ENCODE measurements around the gene ECPAS. TPM values are rescaled to one million over a fixed set of nuclear protein-coding genes. Genes with fewer than 3 reads are reported as not detected.
A peak's percentile ranks its signal among the peaks of the same experiment; 100 is the strongest.

The ECPAS gene, protein sequence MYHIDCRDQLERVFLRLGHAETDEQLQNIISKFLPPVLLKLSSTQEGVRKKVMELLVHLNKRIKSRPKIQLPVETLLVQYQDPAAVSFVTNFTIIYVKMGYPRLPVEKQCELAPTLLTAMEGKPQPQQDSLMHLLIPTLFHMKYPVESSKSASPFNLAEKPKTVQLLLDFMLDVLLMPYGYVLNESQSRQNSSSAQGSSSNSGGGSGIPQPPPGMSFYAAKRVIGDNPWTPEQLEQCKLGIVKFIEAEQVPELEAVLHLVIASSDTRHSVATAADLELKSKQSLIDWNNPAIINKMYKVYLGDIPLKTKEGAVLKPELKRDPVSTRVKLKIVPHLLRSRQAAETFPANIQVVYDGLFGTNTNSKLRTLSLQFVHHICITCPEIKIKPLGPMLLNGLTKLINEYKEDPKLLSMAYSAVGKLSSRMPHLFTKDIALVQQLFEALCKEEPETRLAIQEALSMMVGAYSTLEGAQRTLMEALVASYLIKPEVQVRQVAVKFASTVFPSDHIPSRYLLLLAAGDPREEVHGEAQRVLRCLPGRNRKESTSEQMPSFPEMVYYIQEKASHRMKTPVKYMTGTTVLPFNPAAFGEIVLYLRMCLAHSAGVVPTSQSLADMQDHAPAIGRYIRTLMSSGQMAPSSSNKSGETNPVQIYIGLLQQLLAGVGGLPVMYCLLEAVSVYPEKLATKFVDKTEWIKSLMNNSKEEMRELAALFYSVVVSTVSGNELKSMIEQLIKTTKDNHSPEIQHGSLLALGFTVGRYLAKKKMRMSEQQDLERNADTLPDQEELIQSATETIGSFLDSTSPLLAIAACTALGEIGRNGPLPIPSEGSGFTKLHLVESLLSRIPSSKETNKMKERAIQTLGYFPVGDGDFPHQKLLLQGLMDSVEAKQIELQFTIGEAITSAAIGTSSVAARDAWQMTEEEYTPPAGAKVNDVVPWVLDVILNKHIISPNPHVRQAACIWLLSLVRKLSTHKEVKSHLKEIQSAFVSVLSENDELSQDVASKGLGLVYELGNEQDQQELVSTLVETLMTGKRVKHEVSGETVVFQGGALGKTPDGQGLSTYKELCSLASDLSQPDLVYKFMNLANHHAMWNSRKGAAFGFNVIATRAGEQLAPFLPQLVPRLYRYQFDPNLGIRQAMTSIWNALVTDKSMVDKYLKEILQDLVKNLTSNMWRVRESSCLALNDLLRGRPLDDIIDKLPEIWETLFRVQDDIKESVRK (N-terminal part only)
- 24.2 TPM for total RNA-seq
- polyA plus RNA-seq = 21.3 TPM
- long read RNA-seq, donor 1 = 0 reads
- long read RNA-seq, donor 2 = 0 reads
- long read RNA-seq, donor 3, partial matches to known transcripts = 12 of 12 reads
- long read RNA-seq, donor 3, other reads (novel, unspliced or antisense) = 0 of 12 reads
- long read RNA-seq, donor 4 = 0 reads
- long read RNA-seq, donor 5, partial matches to known transcripts = 8 of 8 reads
- long read RNA-seq, donor 5, other reads (novel, unspliced or antisense) = 0 of 8 reads
- long read RNA-seq, donor 6 = 0 reads
- long read RNA-seq, donor 7, partial matches to known transcripts = 6 of 6 reads
- long read RNA-seq, donor 7, other reads (novel, unspliced or antisense) = 0 of 6 reads
- long read RNA-seq, donor 8 = 0 reads
- long read RNA-seq, donor 9 = 0 reads
- long read RNA-seq, donor 10 = 0 reads

DNA sequence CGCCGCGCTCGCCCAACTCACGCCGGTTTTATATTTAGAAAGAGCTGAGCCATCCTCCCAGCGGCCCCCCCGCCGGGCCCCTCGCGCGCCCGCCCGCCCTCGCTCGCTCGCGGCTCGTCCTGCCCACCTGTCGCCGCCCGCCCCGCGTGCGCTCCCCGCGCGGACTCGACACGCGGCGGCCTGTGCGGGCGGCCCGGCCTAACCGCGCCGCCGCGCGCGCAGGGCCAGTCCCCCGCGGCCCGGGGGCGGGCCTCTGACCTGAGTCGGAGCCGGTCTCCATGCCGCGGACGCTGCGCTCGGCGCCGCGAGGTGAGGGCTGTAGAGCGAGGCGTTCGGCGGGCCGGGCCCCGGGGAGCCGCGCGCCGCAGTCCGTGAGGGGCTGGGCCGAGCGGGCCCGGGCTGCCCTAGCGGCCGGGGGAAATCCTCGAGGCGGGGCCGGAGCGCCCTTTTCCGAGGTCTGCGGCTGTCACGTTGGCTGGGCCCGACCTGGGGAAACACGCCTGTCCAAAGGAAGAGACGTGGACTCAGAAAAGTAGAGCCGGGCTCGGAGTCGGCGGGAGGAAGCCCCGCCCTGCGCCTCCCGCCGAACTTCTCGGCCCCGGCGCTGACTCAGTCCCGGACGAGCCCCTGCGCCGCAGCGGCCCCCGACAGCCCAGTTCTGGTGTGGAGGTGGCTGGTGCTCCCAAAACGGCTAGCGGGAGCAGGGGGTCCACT lies at the start of gene ECPAS:
ECPAS (minus strand) TSS at position 526 of the 714 bp plus-strand sequence. CDS start 11,465 bp downstream, outside the sequence.
- H3K9me3 ChIP-seq (ENCODE audit: control insufficient read depth in 2 of 2, insufficient read depth in 1 of 2, low read length in 1 of 2) = no peaks in the 10 kb centered on the region
- peak in 7 of 9 donors; percentile 15 to 65 (median 35) for DNase-seq (ENCODE audit: low read depth in 6 of 9, low spot score in 9 of 9)

DNA sequence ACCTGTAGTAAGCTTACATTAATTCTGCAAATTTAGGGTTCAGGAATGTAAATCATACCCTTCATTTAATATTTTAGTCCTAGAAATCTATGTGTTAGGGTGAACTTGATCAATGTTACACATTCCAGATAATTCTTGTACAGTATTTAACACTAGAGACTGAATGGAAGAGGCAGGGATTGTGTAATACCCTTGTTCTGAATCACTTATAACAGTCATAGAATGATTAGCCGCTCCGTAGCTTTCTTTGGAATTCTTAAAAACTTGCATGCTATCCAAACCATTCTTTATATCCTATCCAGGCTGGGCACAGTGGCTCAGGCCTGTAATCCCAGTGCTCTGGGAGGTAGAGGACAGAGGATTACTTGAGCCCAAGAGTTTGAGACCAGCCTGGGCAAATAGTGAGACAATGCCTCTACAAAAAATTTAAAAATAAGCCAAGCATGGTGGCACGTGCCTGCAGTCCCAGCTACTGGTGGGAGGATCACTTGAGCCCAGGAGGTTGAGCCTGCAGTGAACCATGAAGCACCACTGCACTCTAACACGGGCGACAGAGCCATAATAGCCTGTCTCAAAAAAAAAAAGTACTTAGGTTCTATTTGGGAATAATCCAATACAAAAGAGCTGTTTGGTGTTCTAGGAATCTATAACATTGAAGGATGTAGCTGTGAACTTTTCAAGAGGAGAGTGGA lies 49.1 kb upstream of the ECPAS start:
- Histone ChIP-seq H3K4me3 (ENCODE audit: low read length in 2 of 2) (no peak overlapping the region), H3K9me3 (ENCODE audit: control insufficient read depth in 2 of 2, insufficient read depth in 1 of 2, low read length in 1 of 2) (peaks cover 2 to 10% of the 10 kb centered on the region in 2 donors), H3K27me3 (ENCODE audit: control insufficient read depth in 2 of 2, insufficient read depth in 1 of 2, low read length in 1 of 2) (no peaks in the 10 kb centered on the region), H3K27ac (ENCODE audit: low read depth in 1 of 2, low read length in 1 of 2) (no peak overlapping the region), H3K4me1 (ENCODE audit: control insufficient read depth in 2 of 2, insufficient read depth in 2 of 2, low read length in 2 of 2) (no peaks in the 10 kb centered on the region), H3K36me3 (ENCODE audit: control insufficient read depth in 2 of 2, insufficient read depth in 2 of 2, low read length in 1 of 2) (no peaks in the 10 kb centered on the region)
- 93% methylated on average over 5 of the region's 5 CpGs for WGBS
- DNase-seq (ENCODE audit: low read depth in 6 of 9, low spot score in 9 of 9) = no peak

More for the DNA sequence above, at the start of gene ECPAS:
- Histone ChIP-seq H3K27ac (ENCODE audit: low read depth in 1 of 2, low read length in 1 of 2) (peak within 1 kb of the TSS; percentile 44 to 94), H3K4me1 (ENCODE audit: control insufficient read depth in 2 of 2, insufficient read depth in 2 of 2, low read length in 2 of 2) (peaks cover 2 to 3% of the 10 kb centered on the region in 2 donors), H3K27me3 (ENCODE audit: control insufficient read depth in 2 of 2, insufficient read depth in 1 of 2, low read length in 1 of 2) (peaks cover 0 to 15% of the 10 kb centered on the region in 2 donors), H3K36me3 (ENCODE audit: control insufficient read depth in 2 of 2, insufficient read depth in 2 of 2, low read length in 1 of 2) (no peaks in the 10 kb centered on the region), H3K4me3 (ENCODE audit: low read length in 2 of 2) (peak within 1 kb of the TSS; percentile 78 to 99)
- WGBS = under 1% methylated on average over 101 of the region's 101 CpGs

DNA sequence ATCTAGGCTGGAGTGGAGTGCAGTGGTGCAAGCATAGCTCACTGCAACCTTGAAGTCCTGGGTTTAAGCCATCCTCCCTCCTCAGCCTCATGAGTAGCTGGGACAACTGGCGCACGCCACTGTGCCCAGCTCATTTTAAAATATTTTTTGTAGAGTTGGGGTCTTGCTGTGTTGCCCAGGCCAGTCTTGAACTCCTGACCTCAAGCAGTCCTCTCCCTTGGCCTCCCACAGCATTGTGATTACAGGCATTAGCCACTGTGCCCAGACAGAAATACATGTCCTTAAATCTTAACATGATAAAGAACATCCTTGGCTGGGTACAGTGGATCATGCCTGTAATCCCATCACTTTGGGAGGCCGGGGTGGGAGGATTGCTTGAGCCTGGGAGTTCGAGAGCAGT lies 47.5 kb upstream of the ECPAS start:
- no peak for DNase-seq (ENCODE audit: low read depth in 6 of 9, low spot score in 9 of 9)
- WGBS = 85% methylated on average over 4 of the region's 4 CpGs
- Histone ChIP-seq H3K9me3 (ENCODE audit: control insufficient read depth in 2 of 2, insufficient read depth in 1 of 2, low read length in 1 of 2) (peaks cover 0 to 4% of the 10 kb centered on the region in 2 donors), H3K4me3 (ENCODE audit: low read length in 2 of 2) (no peak overlapping the region), H3K27me3 (ENCODE audit: control insufficient read depth in 2 of 2, insufficient read depth in 1 of 2, low read length in 1 of 2) (no peaks in the 10 kb centered on the region), H3K36me3 (ENCODE audit: control insufficient read depth in 2 of 2, insufficient read depth in 2 of 2, low read length in 1 of 2) (no peaks in the 10 kb centered on the region), H3K4me1 (ENCODE audit: control insufficient read depth in 2 of 2, insufficient read depth in 2 of 2, low read length in 2 of 2) (no peaks in the 10 kb centered on the region), H3K27ac (ENCODE audit: low read depth in 1 of 2, low read length in 1 of 2) (no peak overlapping the region)

DNA sequence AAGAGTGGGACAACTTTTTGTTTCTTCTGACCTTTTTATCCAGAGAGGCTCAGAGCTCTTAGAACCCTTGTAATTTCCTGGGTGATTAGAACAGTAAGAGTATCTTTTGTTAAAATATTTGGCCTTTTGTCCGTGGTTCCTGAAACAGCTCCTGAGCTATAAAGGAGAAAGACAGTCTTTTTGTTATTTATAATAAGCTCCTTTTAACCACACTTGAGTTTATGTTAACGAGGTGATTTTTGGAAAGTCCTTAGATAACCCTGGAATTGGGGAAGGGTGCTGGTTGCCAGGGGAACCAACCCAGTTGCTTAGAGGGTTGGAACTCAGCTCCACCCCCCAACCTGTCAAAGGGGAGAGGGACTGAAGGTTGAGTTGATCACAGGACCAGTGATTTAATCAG lies 45.6 kb upstream of the ECPAS start:
- H3K27me3 ChIP-seq (ENCODE audit: control insufficient read depth in 2 of 2, insufficient read depth in 1 of 2, low read length in 1 of 2) = peaks cover 3 to 16% of the 10 kb centered on the region in 2 donors
- no peak for DNase-seq (ENCODE audit: low read depth in 6 of 9, low spot score in 9 of 9)
- H3K36me3 ChIP-seq (ENCODE audit: control insufficient read depth in 2 of 2, insufficient read depth in 2 of 2, low read length in 1 of 2) = no peaks in the 10 kb centered on the region
- WGBS = 47% methylated on average over 2 of the region's 2 CpGs
- H3K27ac ChIP-seq (ENCODE audit: low read depth in 1 of 2, low read length in 1 of 2) = no peak overlapping the region
- no peak overlapping the region for H3K4me3 ChIP-seq (ENCODE audit: low read length in 2 of 2)
- H3K4me1 ChIP-seq (ENCODE audit: control insufficient read depth in 2 of 2, insufficient read depth in 2 of 2, low read length in 2 of 2) = peaks cover 3 to 9% of the 10 kb centered on the region in 2 donors
- H3K9me3 ChIP-seq (ENCODE audit: control insufficient read depth in 2 of 2, insufficient read depth in 1 of 2, low read length in 1 of 2) = peaks cover 0 to 9% of the 10 kb centered on the region in 2 donors

DNA sequence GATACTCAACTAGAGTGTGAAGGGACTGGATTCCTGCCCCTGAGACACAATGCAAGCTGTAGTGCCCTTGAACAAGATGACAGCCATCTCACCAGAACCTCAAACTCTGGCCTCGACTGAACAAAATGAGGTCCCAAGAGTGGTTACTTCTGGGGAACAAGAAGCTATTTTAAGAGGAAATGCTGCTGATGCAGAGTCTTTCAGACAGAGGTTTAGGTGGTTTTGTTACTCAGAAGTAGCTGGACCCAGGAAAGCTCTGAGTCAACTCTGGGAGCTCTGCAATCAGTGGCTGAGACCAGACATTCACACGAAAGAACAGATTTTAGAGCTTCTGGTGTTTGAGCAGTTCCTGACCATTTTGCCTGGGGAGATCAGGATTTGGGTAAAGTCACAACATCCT lies 43.2 kb upstream of the ECPAS start:
- Histone ChIP-seq H3K27ac (ENCODE audit: low read depth in 1 of 2, low read length in 1 of 2) (no peak overlapping the region), H3K9me3 (ENCODE audit: control insufficient read depth in 2 of 2, insufficient read depth in 1 of 2, low read length in 1 of 2) (peaks cover 0 to 8% of the 10 kb centered on the region in 2 donors), H3K4me3 (ENCODE audit: low read length in 2 of 2) (no peak overlapping the region), H3K27me3 (ENCODE audit: control insufficient read depth in 2 of 2, insufficient read depth in 1 of 2, low read length in 1 of 2) (peaks cover 3 to 17% of the 10 kb centered on the region in 2 donors), H3K4me1 (ENCODE audit: control insufficient read depth in 2 of 2, insufficient read depth in 2 of 2, low read length in 2 of 2) (peaks cover 3 to 10% of the 10 kb centered on the region in 2 donors), H3K36me3 (ENCODE audit: control insufficient read depth in 2 of 2, insufficient read depth in 2 of 2, low read length in 1 of 2) (no peaks in the 10 kb centered on the region)
- WGBS = 96% methylated on average over 2 of the region's 2 CpGs
- no peak for DNase-seq (ENCODE audit: low read depth in 6 of 9, low spot score in 9 of 9)

DNA sequence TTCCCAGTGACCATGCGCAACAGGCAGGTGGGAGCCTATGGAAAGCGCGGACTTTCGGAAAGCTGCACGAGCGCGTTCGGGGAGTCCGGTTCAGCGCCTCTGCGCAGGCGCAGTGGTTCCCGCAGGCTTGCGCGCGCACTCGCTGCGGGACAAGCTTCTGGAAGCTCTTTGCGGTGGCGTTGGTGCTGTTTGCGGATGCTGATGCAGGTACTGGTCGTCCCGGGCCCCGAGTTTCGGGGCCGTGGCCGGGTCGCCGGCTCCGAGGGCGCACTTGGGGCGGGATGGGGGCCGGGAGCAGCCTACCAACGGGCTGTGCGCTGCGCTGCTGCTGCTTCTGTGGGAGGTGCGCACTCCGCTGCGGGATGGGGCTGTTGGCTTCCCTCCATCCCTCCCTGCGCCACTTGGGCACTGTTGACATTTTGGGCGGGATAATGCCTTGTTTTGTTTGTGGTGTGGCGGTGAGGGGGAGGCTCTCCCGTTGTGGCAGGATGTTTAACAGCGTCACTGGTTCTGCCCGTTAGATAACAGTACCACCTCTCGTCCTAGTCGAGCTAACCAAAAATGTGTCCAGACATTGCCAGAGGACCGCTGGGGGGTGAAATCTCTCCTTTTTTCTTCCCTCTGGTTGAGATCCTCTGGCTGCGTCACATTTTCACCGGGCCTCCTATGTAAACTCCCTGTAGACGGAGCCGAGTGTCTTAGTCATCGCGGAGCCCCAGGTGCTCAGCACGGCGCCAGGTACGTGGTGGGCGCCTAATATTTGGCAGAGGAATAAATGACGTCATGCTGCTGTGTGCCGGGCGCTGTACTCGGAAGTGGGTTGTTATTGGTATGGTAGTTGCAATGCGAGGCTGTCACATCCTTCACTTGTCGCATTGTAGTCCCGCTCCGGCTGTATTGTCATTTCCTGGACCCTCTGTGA lies 41.1 kb upstream of the ECPAS start, which contains the start of gene ZNF483:
ZNF483 (plus strand) TSS at position 124 of the 922 bp plus-strand sequence. CDS start 2,217 bp downstream, outside the sequence.
- Histone ChIP-seq H3K36me3 (ENCODE audit: control insufficient read depth in 2 of 2, insufficient read depth in 2 of 2, low read length in 1 of 2) (no peaks in the 10 kb centered on the region), H3K27ac (ENCODE audit: low read depth in 1 of 2, low read length in 1 of 2) (no peak within 1 kb of the TSS), H3K4me3 (ENCODE audit: low read length in 2 of 2) (peak within 1 kb of the TSS; percentile 52 to 53), H3K27me3 (ENCODE audit: control insufficient read depth in 2 of 2, insufficient read depth in 1 of 2, low read length in 1 of 2) (peaks cover 3 to 17% of the 10 kb centered on the region in 2 donors), H3K9me3 (ENCODE audit: control insufficient read depth in 2 of 2, insufficient read depth in 1 of 2, low read length in 1 of 2) (peaks cover 0 to 8% of the 10 kb centered on the region in 2 donors), H3K4me1 (ENCODE audit: control insufficient read depth in 2 of 2, insufficient read depth in 2 of 2, low read length in 2 of 2) (peaks cover 3 to 10% of the 10 kb centered on the region in 2 donors)
- WGBS = 4% methylated on average over 66 of the region's 66 CpGs
- DNase-seq (ENCODE audit: low read depth in 6 of 9, low spot score in 9 of 9) = peak in 8 of 9 donors; percentile 3 to 62 (median 34)

DNA sequence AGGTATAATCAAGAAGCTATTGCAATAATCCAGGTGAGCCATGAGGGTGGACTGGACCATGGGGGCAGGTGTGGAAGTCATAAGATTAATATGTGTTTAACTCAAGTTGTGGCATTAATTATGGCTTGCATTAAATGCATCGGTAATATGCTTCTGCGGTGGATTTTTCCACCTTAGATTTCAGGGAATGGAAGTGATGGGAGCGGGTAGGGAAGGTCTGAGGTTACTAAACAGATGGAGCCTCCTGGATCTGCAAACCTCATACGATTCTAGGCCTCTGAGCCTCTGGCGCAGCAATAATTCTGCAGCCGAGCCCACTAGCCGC lies 40.5 kb upstream of the ECPAS start:
- peaks cover 0 to 8% of the 10 kb centered on the region in 2 donors for H3K9me3 ChIP-seq (ENCODE audit: control insufficient read depth in 2 of 2, insufficient read depth in 1 of 2, low read length in 1 of 2)
- no peak for DNase-seq (ENCODE audit: low read depth in 6 of 9, low spot score in 9 of 9)
- WGBS = 38% methylated on average over 7 of the region's 7 CpGs
- peaks cover 3 to 10% of the 10 kb centered on the region in 2 donors for H3K4me1 ChIP-seq (ENCODE audit: control insufficient read depth in 2 of 2, insufficient read depth in 2 of 2, low read length in 2 of 2)
- no peak overlapping the region for H3K27ac ChIP-seq (ENCODE audit: low read depth in 1 of 2, low read length in 1 of 2)
- no peaks in the 10 kb centered on the region for H3K36me3 ChIP-seq (ENCODE audit: control insufficient read depth in 2 of 2, insufficient read depth in 2 of 2, low read length in 1 of 2)
- H3K4me3 ChIP-seq (ENCODE audit: low read length in 2 of 2) = peak overlapping the region; percentile 52 to 53
- peaks cover 3 to 17% of the 10 kb centered on the region in 2 donors for H3K27me3 ChIP-seq (ENCODE audit: control insufficient read depth in 2 of 2, insufficient read depth in 1 of 2, low read length in 1 of 2)

Data from thymus (tissue), 14 donors.